GM12874 (cell line): Measurements from ENCODE around the gene RPS6KB1.

ENCODE experiments used
- TF ChIP-seq, protein P1 (sequence below): IDR thresholded peaks from 2 replicates; pipeline ENCODE4 v1.5.1; 2011; ENCODE audit warnings: low read depth, mild to moderate bottlenecking, control low read depth, low read length, moderate library complexity; ENCODE audit not compliant: insufficient read depth

The RPS6KB1 gene

GRCh38 chr17:59954856-59955255 lies 61.9 kb downstream of the RPS6KB1 start:
- TF ChIP-seq, protein P1, sequence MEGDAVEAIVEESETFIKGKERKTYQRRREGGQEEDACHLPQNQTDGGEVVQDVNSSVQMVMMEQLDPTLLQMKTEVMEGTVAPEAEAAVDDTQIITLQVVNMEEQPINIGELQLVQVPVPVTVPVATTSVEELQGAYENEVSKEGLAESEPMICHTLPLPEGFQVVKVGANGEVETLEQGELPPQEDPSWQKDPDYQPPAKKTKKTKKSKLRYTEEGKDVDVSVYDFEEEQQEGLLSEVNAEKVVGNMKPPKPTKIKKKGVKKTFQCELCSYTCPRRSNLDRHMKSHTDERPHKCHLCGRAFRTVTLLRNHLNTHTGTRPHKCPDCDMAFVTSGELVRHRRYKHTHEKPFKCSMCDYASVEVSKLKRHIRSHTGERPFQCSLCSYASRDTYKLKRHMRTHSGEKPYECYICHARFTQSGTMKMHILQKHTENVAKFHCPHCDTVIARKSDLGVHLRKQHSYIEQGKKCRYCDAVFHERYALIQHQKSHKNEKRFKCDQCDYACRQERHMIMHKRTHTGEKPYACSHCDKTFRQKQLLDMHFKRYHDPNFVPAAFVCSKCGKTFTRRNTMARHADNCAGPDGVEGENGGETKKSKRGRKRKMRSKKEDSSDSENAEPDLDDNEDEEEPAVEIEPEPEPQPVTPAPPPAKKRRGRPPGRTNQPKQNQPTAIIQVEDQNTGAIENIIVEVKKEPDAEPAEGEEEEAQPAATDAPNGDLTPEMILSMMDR = no peak

DNA sequence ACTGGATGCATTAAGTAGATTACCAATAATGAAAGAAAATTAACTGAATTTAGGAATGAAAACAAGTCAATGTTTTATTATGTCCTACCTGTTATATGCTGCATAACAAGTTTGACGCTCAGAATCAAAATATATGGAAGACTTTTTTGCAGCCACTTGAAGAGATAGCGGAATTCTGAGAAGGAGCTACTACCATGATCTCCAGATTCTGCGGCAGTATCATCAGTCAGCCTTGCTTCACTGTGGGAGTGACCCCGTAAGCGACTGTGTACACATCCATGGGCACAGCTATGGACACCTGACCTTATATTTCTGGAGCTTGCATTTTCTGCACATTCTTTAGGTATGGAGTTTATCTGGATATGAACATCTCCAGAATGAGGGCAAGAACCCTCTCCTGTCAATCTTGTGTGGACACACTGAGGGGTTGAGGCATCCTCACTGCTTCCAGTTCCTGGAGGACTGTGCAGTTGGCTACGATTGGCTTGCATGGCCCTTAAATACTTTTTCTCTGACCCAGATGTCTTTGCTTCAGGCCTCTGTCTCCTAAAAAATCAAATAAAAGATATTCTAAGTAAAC lies 69.9 kb downstream of the RPS6KB1 start:
- TF ChIP-seq, protein P1 = no peak

- TF ChIP-seq, protein P1 = no peak
Measured at GRCh38 chr17:59963738-59964481, 71.0 kb downstream of the RPS6KB1 start.

DNA sequence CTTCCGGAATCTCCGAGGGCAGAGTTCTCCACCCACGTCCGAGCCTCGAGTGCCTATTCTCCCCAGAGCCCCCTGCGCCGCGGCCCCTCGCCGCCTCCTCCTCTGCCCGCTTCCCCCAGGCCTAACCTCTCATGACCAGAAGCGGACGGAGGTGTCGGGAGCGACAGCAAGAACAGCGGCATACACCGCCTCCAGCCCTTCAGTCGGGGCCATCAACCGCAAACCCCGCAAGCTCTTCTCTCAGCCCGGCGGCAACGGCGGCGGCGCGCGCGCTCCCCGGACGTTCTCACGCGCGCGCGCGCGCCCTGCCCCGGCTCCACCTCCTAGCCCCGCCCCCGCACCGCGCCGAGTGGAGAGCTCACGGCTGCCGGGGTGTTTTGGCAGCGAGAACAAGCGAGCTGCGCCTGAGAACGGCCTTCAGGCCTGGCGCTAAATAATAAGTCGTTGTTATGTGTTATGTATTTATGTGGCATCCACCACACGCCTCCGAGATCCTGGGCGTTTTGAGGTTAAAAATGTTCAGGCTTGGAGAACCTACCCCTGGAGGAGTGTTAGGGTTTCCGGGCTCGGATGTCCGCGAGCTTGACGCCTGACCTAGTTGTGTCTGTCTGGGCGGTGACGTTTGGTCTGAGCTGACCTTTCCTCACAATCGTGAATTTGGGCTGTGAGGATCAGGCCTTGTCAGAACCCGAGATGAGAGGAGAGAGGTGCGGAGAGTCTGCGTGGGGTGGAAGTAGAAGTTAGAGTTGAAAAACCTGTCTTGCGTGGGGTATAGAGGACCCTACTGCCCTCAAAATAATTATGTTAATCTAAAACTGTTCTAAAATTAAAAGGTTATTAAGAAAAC lies 71.8 kb downstream of the RPS6KB1 start, which contains the start of gene RNFT1:
TSS of gene RNFT1 (minus strand) at position 259 of the 847 bp plus-strand sequence. CDS start at position 182, 77 bp downstream.
- TF ChIP-seq, protein P1 = no peak

GRCh38 chr17:59972778-59973177 lies 79.9 kb downstream of the RPS6KB1 start:
- TF ChIP-seq, protein P1 = no peak
